GM12892 (cell line): ENCODE results near the gene POLR1A.

ENCODE experiments used
- POLR2A ChIP-seq: IDR thresholded peaks from 2 replicates; pipeline ENCODE4 v1.6.1; 2011; ENCODE audit warnings: low read depth, low read length, control low read depth
- TAF1 ChIP-seq: IDR thresholded peaks from 2 replicates; pipeline ENCODE4 v1.6.1; 2011; ENCODE audit warnings: low read depth, mild to moderate bottlenecking, control low read depth, low read length, borderline replicate concordance

DNA sequence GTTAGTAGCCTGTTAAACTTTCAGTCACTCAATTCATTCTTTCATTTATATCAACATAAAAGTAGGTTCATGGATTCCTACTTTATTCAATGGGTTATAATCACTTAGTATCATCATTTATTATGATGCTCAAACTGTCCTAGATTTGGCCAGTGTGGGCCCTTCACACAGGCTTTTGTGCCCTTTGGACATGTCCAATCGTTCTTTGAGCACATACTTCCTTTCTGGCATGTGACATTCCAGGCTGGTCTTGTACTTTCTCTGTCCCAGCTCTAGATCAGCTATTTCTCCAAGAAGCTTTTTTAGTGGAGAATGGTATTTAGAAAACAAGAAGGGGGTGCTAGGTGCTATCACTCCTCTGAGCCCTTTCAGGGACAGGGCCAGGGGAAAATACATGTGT is 11.5 kb downstream of the POLR1A start:
- TF ChIP-seq POLR2A (no peak), TAF1 (no peak)
